ENCODE data around the gene ERC2.

ERC2 gene

DNA sequence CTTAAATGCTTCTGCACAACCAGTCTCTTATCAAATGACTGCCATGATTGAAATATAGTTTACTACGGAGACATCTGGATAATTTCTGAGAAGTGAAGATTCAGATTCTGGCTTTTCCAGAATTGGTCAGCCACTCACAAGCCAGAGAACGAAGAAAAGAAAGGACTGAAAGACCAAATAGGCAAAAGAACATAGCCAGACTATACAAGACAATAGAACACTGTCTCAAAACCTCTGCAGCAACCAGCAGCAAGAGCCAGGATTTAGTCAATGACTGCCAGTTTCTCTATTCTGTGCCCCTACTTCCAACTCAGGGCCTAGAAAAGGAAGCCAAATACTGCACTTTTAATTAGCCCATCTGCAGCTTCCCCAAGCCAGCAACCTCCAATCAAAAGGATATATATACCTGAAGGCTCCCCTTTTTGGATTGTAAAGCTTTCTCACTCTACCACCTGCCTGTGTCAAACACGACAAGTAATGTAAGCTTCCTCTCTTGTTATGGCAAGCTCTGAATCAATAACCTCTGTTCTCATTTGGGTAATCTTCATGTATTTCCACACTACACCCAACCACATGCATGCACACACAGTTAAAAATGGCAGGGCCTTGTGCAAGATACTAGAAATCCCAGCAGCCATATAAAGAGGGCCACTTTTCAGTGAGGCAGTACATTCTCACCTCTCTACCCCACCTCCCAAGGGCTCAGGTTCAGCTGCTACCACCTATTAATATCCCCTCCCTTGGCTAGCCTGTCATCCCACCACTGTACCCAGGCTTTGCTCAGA is 97.1 kb downstream of the ERC2 start:
- TF ChIP-seq, protein P1, sequence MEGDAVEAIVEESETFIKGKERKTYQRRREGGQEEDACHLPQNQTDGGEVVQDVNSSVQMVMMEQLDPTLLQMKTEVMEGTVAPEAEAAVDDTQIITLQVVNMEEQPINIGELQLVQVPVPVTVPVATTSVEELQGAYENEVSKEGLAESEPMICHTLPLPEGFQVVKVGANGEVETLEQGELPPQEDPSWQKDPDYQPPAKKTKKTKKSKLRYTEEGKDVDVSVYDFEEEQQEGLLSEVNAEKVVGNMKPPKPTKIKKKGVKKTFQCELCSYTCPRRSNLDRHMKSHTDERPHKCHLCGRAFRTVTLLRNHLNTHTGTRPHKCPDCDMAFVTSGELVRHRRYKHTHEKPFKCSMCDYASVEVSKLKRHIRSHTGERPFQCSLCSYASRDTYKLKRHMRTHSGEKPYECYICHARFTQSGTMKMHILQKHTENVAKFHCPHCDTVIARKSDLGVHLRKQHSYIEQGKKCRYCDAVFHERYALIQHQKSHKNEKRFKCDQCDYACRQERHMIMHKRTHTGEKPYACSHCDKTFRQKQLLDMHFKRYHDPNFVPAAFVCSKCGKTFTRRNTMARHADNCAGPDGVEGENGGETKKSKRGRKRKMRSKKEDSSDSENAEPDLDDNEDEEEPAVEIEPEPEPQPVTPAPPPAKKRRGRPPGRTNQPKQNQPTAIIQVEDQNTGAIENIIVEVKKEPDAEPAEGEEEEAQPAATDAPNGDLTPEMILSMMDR (IDR thresholded peaks at IDR 0.05; ENCODE audit: insufficient read depth, low read length, poor library complexity, severe bottlenecking), result no peak
- TF ChIP-seq EZH2phosphoT487 (conservative IDR thresholded peaks at IDR 0.05; ENCODE audit: low read length), result no peak
- Histone ChIP-seq H3K9ac (ENCODE audit: low read length) (no peak overlapping the region), H3K27me3 (ENCODE audit: low read length) (no peaks in the 10 kb centered on the region), H3K27ac (ENCODE audit: low read depth, low read length) (no peak overlapping the region), H2AFZ (ENCODE audit: low read depth, low read length, severe bottlenecking) (no peak overlapping the region), H3K9me2 (replicated peaks; ENCODE audit: insufficient read depth, low read length) (no peaks in the 10 kb centered on the region), H3K4me3 (ENCODE audit: insufficient read depth, low read length, poor library complexity, severe bottlenecking) (no peak overlapping the region), H3K36me3 (ENCODE audit: low read length) (no peaks in the 10 kb centered on the region), H3K9me3 (ENCODE audit: insufficient read depth, low read length) (no peaks in the 10 kb centered on the region), H3F3A (ENCODE audit: insufficient read depth) (no peaks in the 10 kb centered on the region), H3K79me2 (ENCODE audit: insufficient read depth, low read length) (no peaks in the 10 kb centered on the region), H3K4me2 (ENCODE audit: low read depth, low read length, poor library complexity, severe bottlenecking) (no peak overlapping the region), H4K20me1 (ENCODE audit: low read depth, low read length) (no peaks in the 10 kb centered on the region)

- Histone ChIP-seq H3K4me2 (ENCODE audit: low read depth, low read length, poor library complexity, severe bottlenecking) (no peak overlapping the region), H3K27me3 (ENCODE audit: low read length) (no peaks in the 10 kb centered on the region), H4K20me1 (ENCODE audit: low read depth, low read length) (no peaks in the 10 kb centered on the region), H2AFZ (ENCODE audit: low read depth, low read length, severe bottlenecking) (no peak overlapping the region), H3K4me3 (ENCODE audit: insufficient read depth, low read length, poor library complexity, severe bottlenecking) (no peak overlapping the region), H3K9me3 (ENCODE audit: insufficient read depth, low read length) (no peaks in the 10 kb centered on the region), H3K79me2 (ENCODE audit: insufficient read depth, low read length) (no peaks in the 10 kb centered on the region), H3F3A (ENCODE audit: insufficient read depth) (no peaks in the 10 kb centered on the region), H3K9ac (ENCODE audit: low read length) (no peak overlapping the region), H3K36me3 (ENCODE audit: low read length) (no peaks in the 10 kb centered on the region), H3K27ac (ENCODE audit: low read depth, low read length) (no peak overlapping the region), H3K9me2 (replicated peaks; ENCODE audit: insufficient read depth, low read length) (no peaks in the 10 kb centered on the region)
- TF ChIP-seq EZH2phosphoT487 (conservative IDR thresholded peaks at IDR 0.05; ENCODE audit: low read length), result no peak
- TF ChIP-seq, protein P1 (IDR thresholded peaks at IDR 0.05; ENCODE audit: insufficient read depth, low read length, poor library complexity, severe bottlenecking), result no peak
These were observed 98.4 kb downstream of the ERC2 start for GRCh38 chr3:56369914-56370313.

DNA sequence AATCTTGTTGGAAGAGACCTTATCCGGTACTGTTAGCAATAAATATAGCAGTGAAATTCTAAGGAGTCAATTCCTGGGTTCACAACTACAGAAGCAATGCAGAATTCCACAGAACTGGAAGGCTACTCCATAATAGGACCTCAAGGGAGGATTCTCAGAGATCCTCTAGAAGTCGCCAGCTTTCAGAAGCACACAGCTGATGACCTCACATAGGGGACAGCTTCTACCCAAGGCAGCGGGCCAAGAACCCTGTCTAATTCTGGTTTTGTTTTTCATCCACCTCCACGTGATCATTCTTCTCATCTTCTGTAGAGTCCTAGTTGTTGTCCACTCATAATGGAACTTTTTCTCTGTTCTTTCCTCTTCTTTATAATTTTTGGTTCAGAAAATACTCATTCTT is 99.4 kb downstream of the ERC2 start:
- Histone ChIP-seq H2AFZ (ENCODE audit: low read depth, low read length, severe bottlenecking) (no peak overlapping the region), H3K27me3 (ENCODE audit: low read length) (no peaks in the 10 kb centered on the region), H3K4me3 (ENCODE audit: insufficient read depth, low read length, poor library complexity, severe bottlenecking) (no peak overlapping the region), H3K9me2 (replicated peaks; ENCODE audit: insufficient read depth, low read length) (no peaks in the 10 kb centered on the region), H3K9ac (ENCODE audit: low read length) (no peak overlapping the region), H3K9me3 (ENCODE audit: insufficient read depth, low read length) (no peaks in the 10 kb centered on the region), H3F3A (ENCODE audit: insufficient read depth) (no peaks in the 10 kb centered on the region), H4K20me1 (ENCODE audit: low read depth, low read length) (no peaks in the 10 kb centered on the region), H3K4me2 (ENCODE audit: low read depth, low read length, poor library complexity, severe bottlenecking) (no peak overlapping the region), H3K36me3 (ENCODE audit: low read length) (no peaks in the 10 kb centered on the region), H3K79me2 (ENCODE audit: insufficient read depth, low read length) (no peaks in the 10 kb centered on the region), H3K27ac (ENCODE audit: low read depth, low read length) (no peak overlapping the region)
- TF ChIP-seq, protein P1 (IDR thresholded peaks at IDR 0.05; ENCODE audit: insufficient read depth, low read length, poor library complexity, severe bottlenecking), result no peak
- TF ChIP-seq EZH2phosphoT487 (conservative IDR thresholded peaks at IDR 0.05; ENCODE audit: low read length), result no peak

Measured in SU-DHL-6 (cell line).